H1 (cell line): ENCODE measurements around the gene MAFB.

ENCODE experiments used
- EZH2 ChIP-seq: fragments of 200-600 bp; sonication (generic); IDR thresholded peaks from 2 replicates; pipeline ENCODE4 v1.7.1; 2012; ENCODE audit warnings: low read depth, mild to moderate bottlenecking, moderate library complexity, low read length, inconsistent platforms; ENCODE audit not compliant: severe bottlenecking
- TAF1 ChIP-seq: IDR thresholded peaks from 2 replicates; pipeline ENCODE4 v1.6.1; 2011; ENCODE audit warnings: mild to moderate bottlenecking, low read depth, low read length
- TF ChIP-seq, protein P1 (sequence below), 3 experiments: IDR thresholded peaks; 1 replicate in 2 of 3; 2 replicates in 1 of 3; pipeline versions ENCODE4 v1.5.1 to v1.6.1; 2011; ENCODE audit warnings: low read length in 3 of 3, mild to moderate bottlenecking in 3 of 3, inconsistent platforms in 2 of 3, low read depth in 1 of 3, moderate library complexity in 1 of 3; ENCODE audit not compliant: insufficient read depth in 1 of 3; ENCODE audit errors: control extremely low read depth in 1 of 3

DNA sequence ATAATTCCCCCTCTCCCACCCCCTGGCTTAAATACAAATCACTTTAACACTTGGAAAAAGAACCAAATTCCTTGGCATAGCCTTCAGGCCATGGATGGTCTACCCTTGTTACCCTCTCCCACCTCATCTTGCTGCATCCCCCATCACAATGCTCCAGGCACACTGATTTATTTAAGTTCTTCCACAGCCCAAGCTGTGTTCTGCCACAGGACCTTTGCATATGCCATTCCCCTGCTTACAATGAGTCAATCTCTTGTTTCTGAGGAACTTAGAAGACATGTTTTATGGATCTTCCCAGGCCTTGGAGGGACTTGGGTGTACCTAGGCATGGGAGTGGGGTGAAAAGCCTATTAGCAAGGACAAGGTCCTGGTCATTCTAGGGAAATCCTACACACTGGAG is 6.2 kb upstream of the MAFB start:
- TF ChIP-seq EZH2 (no peak), TAF1 (no peak)
- TF ChIP-seq, protein P1, sequence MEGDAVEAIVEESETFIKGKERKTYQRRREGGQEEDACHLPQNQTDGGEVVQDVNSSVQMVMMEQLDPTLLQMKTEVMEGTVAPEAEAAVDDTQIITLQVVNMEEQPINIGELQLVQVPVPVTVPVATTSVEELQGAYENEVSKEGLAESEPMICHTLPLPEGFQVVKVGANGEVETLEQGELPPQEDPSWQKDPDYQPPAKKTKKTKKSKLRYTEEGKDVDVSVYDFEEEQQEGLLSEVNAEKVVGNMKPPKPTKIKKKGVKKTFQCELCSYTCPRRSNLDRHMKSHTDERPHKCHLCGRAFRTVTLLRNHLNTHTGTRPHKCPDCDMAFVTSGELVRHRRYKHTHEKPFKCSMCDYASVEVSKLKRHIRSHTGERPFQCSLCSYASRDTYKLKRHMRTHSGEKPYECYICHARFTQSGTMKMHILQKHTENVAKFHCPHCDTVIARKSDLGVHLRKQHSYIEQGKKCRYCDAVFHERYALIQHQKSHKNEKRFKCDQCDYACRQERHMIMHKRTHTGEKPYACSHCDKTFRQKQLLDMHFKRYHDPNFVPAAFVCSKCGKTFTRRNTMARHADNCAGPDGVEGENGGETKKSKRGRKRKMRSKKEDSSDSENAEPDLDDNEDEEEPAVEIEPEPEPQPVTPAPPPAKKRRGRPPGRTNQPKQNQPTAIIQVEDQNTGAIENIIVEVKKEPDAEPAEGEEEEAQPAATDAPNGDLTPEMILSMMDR (IDR thresholded peaks at IDR 0.05; ENCODE audit: control extremely low read depth in 1 of 3, insufficient read depth in 1 of 3, low read depth in 1 of 3, low read length in 3 of 3), result no peak
